IMR-90 (cell line): ENCODE data around the gene TP53TG5. TPM values are rescaled to one million over a fixed set of nuclear protein-coding genes. Genes with fewer than 3 reads are reported as not detected.

Source experiments
- ATAC-seq: fragments of 200-7000 bp; cut with Tn5 transposase; 2 replicates; pipeline ENCODE4 v1.9.1; 2020; ENCODE audit warnings: low read depth, mild to moderate bottlenecking, moderate library complexity
- BruUV-seq: library from RNA; stranded (reverse); fragments of 400-500 nt; replicated peaks from 2 replicates; lab custom pipeline; 2021; lab: Mats Ljungman, UMichigan
- CTCF ChIA-PET: fragments of 300-600 bp; formaldehyde crosslinking; extraction: SDS; loops from one replicate; lab custom pipeline; 2021; ENCODE audit warnings: antibody characterized with exemption; lab: Yijun Ruan, JAX
- POLR2A ChIA-PET: fragments of 300-600 bp; sonication (Branson Sonifier 250); formaldehyde crosslinking; loops from one replicate; lab custom pipeline; 2022; ENCODE audit warnings: antibody characterized with exemption; ENCODE audit not compliant: unreplicated experiment; lab: Charles Lee
- DNase-seq: peaks from one replicate; pipeline ENCODE4 v3.0.0; 2013
- H2AFZ ChIP-seq: replicated peaks from 2 replicates; pipeline ENCODE3; 2013; ENCODE audit warnings: low read length, mild to moderate bottlenecking; ENCODE audit not compliant: poor library complexity
- H2AK5ac ChIP-seq: 2 replicates; pipeline ENCODE4 v1.6.1; 2013; ENCODE audit warnings: low read depth, low read length, inconsistent platforms
- H2AK9ac ChIP-seq: replicated peaks from 2 replicates; pipeline ENCODE3; 2013; ENCODE audit warnings: mild to moderate bottlenecking, low read depth, low read length, moderate library complexity; ENCODE audit not compliant: poor library complexity
- H2BK120ac ChIP-seq: 2 replicates; pipeline ENCODE4 v1.6.1; 2013; ENCODE audit warnings: low read depth, low read length, inconsistent platforms
- H2BK15ac ChIP-seq: 3 replicates; pipeline ENCODE4 v1.6.1; 2013; ENCODE audit warnings: low read depth, low read length, inconsistent platforms
- H2BK20ac ChIP-seq: 2 replicates; pipeline ENCODE4 v1.6.1; 2013; ENCODE audit warnings: low read depth, mild to moderate bottlenecking, inconsistent platforms, low read length, moderate library complexity
- H2BK5ac ChIP-seq: 2 replicates; pipeline ENCODE4 v1.6.1; 2013; ENCODE audit warnings: mild to moderate bottlenecking, low read depth, low read length, inconsistent platforms; ENCODE audit not compliant: poor library complexity, severe bottlenecking
- H3K14ac ChIP-seq: replicated peaks from 2 replicates; pipeline ENCODE4 v1.6.1; 2013; ENCODE audit warnings: low read depth, low read length, inconsistent platforms
- H3K18ac ChIP-seq: 2 replicates; pipeline ENCODE4 v1.6.1; 2013; ENCODE audit warnings: low read depth, low read length, control low read depth
- H3K23ac ChIP-seq: 2 replicates; pipeline ENCODE4 v1.6.1; 2013; ENCODE audit warnings: low read depth, low read length, inconsistent platforms
- H3K27ac ChIP-seq: 2 replicates; pipeline ENCODE4 v1.5.1; 2013; ENCODE audit warnings: mild to moderate bottlenecking, control low read depth, low read length; ENCODE audit not compliant: insufficient read depth
- H3K27me3 ChIP-seq: 2 replicates; pipeline ENCODE4 v1.6.1; 2013; ENCODE audit warnings: low read length; ENCODE audit not compliant: control insufficient read depth, insufficient read depth
- H3K36me3 ChIP-seq: 2 replicates; pipeline ENCODE4 v1.6.1; 2013; ENCODE audit warnings: low read length, mixed read lengths; ENCODE audit not compliant: control insufficient read depth, insufficient read depth
- H3K4ac ChIP-seq: 2 replicates; pipeline ENCODE4 v1.6.1; 2013; ENCODE audit warnings: low read depth, low read length, inconsistent platforms
- H3K4me1 ChIP-seq: 2 replicates; pipeline ENCODE4 v1.6.1; 2013; ENCODE audit warnings: low read length, mixed read lengths; ENCODE audit not compliant: control insufficient read depth, insufficient read depth
- H3K4me2 ChIP-seq: 2 replicates; pipeline ENCODE4 v1.6.1; 2013; ENCODE audit warnings: low read depth, mild to moderate bottlenecking, control low read depth, low read length, moderate library complexity
- H3K4me3 ChIP-seq: 2 replicates; pipeline ENCODE4 v1.5.1; 2013; ENCODE audit warnings: low read depth, mild to moderate bottlenecking, control low read depth, low read length, moderate library complexity; ENCODE audit not compliant: insufficient read depth
- H3K56ac ChIP-seq: 2 replicates; pipeline ENCODE4 v1.6.1; 2013; ENCODE audit warnings: low read length, inconsistent platforms; ENCODE audit not compliant: insufficient read depth; ENCODE audit errors: extremely low read depth
- H3K79me1 ChIP-seq, 2 experiments: 2 replicates each; pipeline ENCODE4 v1.6.1; 2013; ENCODE audit warnings: low read length in 2 of 2, inconsistent platforms in 1 of 2, low read depth in 1 of 2
- H3K9ac ChIP-seq: 2 replicates; pipeline ENCODE4 v1.6.1; 2013; ENCODE audit warnings: low read depth, low read length, control low read depth
- H3K9me1 ChIP-seq: 2 replicates; pipeline ENCODE4 v1.6.1; 2013; ENCODE audit warnings: low read length, inconsistent platforms; ENCODE audit not compliant: insufficient read depth
- H3K9me3 ChIP-seq: 2 replicates; pipeline ENCODE4 v1.6.1; 2013; ENCODE audit warnings: low read length; ENCODE audit not compliant: control insufficient read depth, insufficient read depth
- H4K20me1 ChIP-seq: 2 replicates; pipeline ENCODE4 v1.6.1; 2013; ENCODE audit warnings: low read length, inconsistent platforms; ENCODE audit not compliant: insufficient read depth
- H4K5ac ChIP-seq: 2 replicates; pipeline ENCODE4 v1.6.1; 2013; ENCODE audit warnings: mild to moderate bottlenecking, low read depth, low read length, control low read depth
- H4K8ac ChIP-seq, 2 experiments: 2 replicates each; pipeline ENCODE4 v1.6.1; 2013; ENCODE audit warnings: low read depth in 2 of 2, low read length in 2 of 2, control low read depth in 1 of 2, inconsistent platforms in 1 of 2
- H4K91ac ChIP-seq: 2 replicates; pipeline ENCODE4 v1.6.1; 2013; ENCODE audit warnings: low read depth, low read length, inconsistent platforms; ENCODE audit not compliant: insufficient read depth
- BHLHE40 ChIP-seq: fragments of 150-350 bp; IDR thresholded peaks from 2 replicates; pipeline ENCODE4 v1.6.1; 2016; ENCODE audit warnings: mild to moderate bottlenecking, low read depth, low read length
- CHD1 ChIP-seq: IDR thresholded peaks from 2 replicates; pipeline ENCODE4 v1.6.1; 2012; ENCODE audit warnings: low read depth, low read length, improper control_type of control experiment
- CTCF ChIP-seq: conservative IDR thresholded peaks from 2 replicates; pipeline ENCODE4 v1.5.1; 2012; ENCODE audit warnings: mild to moderate bottlenecking, low read depth, low read length, improper control_type of control experiment
- ELK1 ChIP-seq: fragments of 150-350 bp; IDR thresholded peaks from 2 replicates; pipeline ENCODE4 v1.6.1; 2016; ENCODE audit warnings: low read depth, mild to moderate bottlenecking, low read length, moderate library complexity, borderline replicate concordance
- FOS ChIP-seq: fragments of 150-350 bp; IDR thresholded peaks from 2 replicates; pipeline ENCODE4 v1.6.1; 2016; ENCODE audit warnings: low read depth, low read length
- MAZ ChIP-seq: IDR thresholded peaks from 2 replicates; pipeline ENCODE4 v1.6.1; 2012; ENCODE audit warnings: low read depth, mild to moderate bottlenecking, low read length, improper control_type of control experiment, moderate library complexity, borderline replicate concordance
- MXI1 ChIP-seq: IDR thresholded peaks from 2 replicates; pipeline ENCODE4 v1.6.1; 2012; ENCODE audit warnings: low read depth, mild to moderate bottlenecking, low read length, moderate library complexity, borderline replicate concordance
- NFE2L2 ChIP-seq: fragments of 150-350 bp; IDR thresholded peaks from 2 replicates; pipeline ENCODE4 v1.6.1; 2016; ENCODE audit warnings: low read depth, mild to moderate bottlenecking, low read length
- POLR2A ChIP-seq: IDR thresholded peaks from 2 replicates; pipeline ENCODE4 v1.6.1; 2012; ENCODE audit warnings: mild to moderate bottlenecking, low read depth, low read length
- RAD21 ChIP-seq: IDR thresholded peaks from 2 replicates; pipeline ENCODE4 v1.6.1; 2012; ENCODE audit warnings: low read length, improper control_type of control experiment
- SMC3 ChIP-seq: fragments of 150-350 bp; IDR thresholded peaks from 2 replicates; pipeline ENCODE4 v1.6.1; 2016; ENCODE audit warnings: low read depth, mild to moderate bottlenecking, antibody characterized with exemption, low read length, moderate library complexity
- WGBS, 2 experiments: methylation state at CpG; one replicate each; pipeline versions ENCODE4 v1.1.5 to v1.1.7; 2013; ENCODE audit warnings: missing lambda C conversion rate in 2 of 2; ENCODE audit not compliant: insufficient read length in 1 of 2; ENCODE audit errors: extremely low coverage in 2 of 2; 5-methylcytosine and 5-hydroxymethylcytosine counted together
- dilution Hi-C: fragments of 300-500 bp; cut with HindIII; formaldehyde crosslinking; loops from one replicate; pipeline ENCODE4 v1.14.3; 2018; ENCODE audit warnings: low sequenced_read_pairs; ENCODE audit not compliant: unreplicated experiment
- in situ Hi-C: fragments of 300-500 bp; cut with MboI; formaldehyde crosslinking; loops from 3 replicates; pipeline ENCODE4 v1.14.3; 2019; ENCODE audit warnings: low sequenced_read_pairs, inconsistent platforms, mixed read lengths
- intact Hi-C: fragments of 100-400 bp; cut with micrococcal nuclease; formaldehyde crosslinking; loops from 2 replicates; pipeline ENCODE4 v1.10.0; 2022
- polyA plus RNA-seq, 3 experiments: library from polyadenylated mRNA; depleted of rRNA; stranded (reverse); fragments of >200 nt; gene quantifications; 2 replicates each; pipeline ENCODE4 v1.2.3, GENCODE V29; 2012; ENCODE audit warnings: low replicate concordance in 1 of 3
- total RNA-seq: library from RNA; depleted of rRNA; stranded (reverse); fragments of >200 nt; gene quantifications from 2 replicates; pipeline ENCODE4 v1.2.3, GENCODE V29; 2012

The TP53TG5 gene
- total and polyA plus RNA-seq, 2 of the 4 experiments (the other 2 are of a cell fraction): not detected

- H4K20me1 ChIP-seq: no peaks in the 10 kb centered on the region
- H3K18ac ChIP-seq: no peak overlapping the region
- in situ Hi-C loops: loop anchor here (5.0 kb wide), 1 partner anchor 42 kb away; the partner anchor contains the start of gene PIGT
- dilution Hi-C loops: no loop called here
- no peak overlapping the region for H4K91ac ChIP-seq
- no peaks in the 10 kb centered on the region; the same call in 1 of the 2 replicates for H3K4me1 ChIP-seq
- H2BK120ac ChIP-seq: no peak overlapping the region
- H3K56ac ChIP-seq: no peak overlapping the region
- H3K4me3 ChIP-seq: no peak overlapping the region
- H2AK9ac ChIP-seq: no peak overlapping the region
- H2BK15ac ChIP-seq: no peak overlapping the region
- H3K27ac ChIP-seq: no peak overlapping the region
- no peaks in the 10 kb centered on the region for H3K27me3 ChIP-seq
- no peak overlapping the region for H4K8ac ChIP-seq
- BruUV-seq: no TSS peak
- no peak for ATAC-seq
- no peak overlapping the region for H4K5ac ChIP-seq
- H3K14ac ChIP-seq: no peak overlapping the region
- no peak overlapping the region for H3K9ac ChIP-seq
- H3K79me1 ChIP-seq: no peaks in the 10 kb centered on the region
- WGBS, 2 experiments: 98% methylated on average over 13 of the region's 14 CpGs; no CpG with 5 or more reads in 1 of the 2 experiments
- DNase-seq: no peak
- no peak overlapping the region for H2BK5ac ChIP-seq
- H3K4me2 ChIP-seq: no peak overlapping the region
- no peak overlapping the region for H3K23ac ChIP-seq
- ChIA-PET CTCF (interaction anchor here (1.7 to 3.7 kb wide), 2 partner anchors 62 to 396 kb away, joined by 6 to 38 read pairs; no protein-coding TSS in a partner anchor), POLR2A (no interaction called here)
- no peak overlapping the region for H2BK20ac ChIP-seq
- H3K9me3 ChIP-seq: no peaks in the 10 kb centered on the region
- H3K4ac ChIP-seq: no peak overlapping the region
- no peaks in the 10 kb centered on the region for H3K36me3 ChIP-seq
- no peaks in the 10 kb centered on the region for H3K9me1 ChIP-seq
- no peak overlapping the region for H2AK5ac ChIP-seq
- no peak overlapping the region for H2AFZ ChIP-seq
- intact Hi-C loops: loop anchor here (1.0 kb wide), 2 partner anchors 62 to 396 kb away; no protein-coding TSS in a partner anchor
- TF ChIP-seq POLR2A: no peak
- TF ChIP-seq RAD21: no peak
- no peak for TF ChIP-seq CTCF
- no peak for TF ChIP-seq NFE2L2
- no peak for TF ChIP-seq SMC3
- no peak for TF ChIP-seq MAZ
- no peak for TF ChIP-seq FOS
- TF ChIP-seq BHLHE40: no peak
- no peak for TF ChIP-seq CHD1
- no peak for TF ChIP-seq MXI1
- TF ChIP-seq ELK1: no peak
These were observed 3.2 kb downstream of the TP53TG5 start for GRCh38 chr20:45374966-45375365.
